HG03066 (cell line): ENCODE measurements around the gene ZNF333.
"Not testable (repeated sequence)": the region's sequence is repeated elsewhere in the genome, so short reads cannot be mapped to it uniquely, and the experiment has no call there.

Experiments
- ATAC-seq: cut with Tn5 transposase; IDR thresholded peaks from one replicate; pipeline ENCODE4 v1.9.1; 2021; ENCODE audit warnings: low read depth; ENCODE audit not compliant: unreplicated experiment

Gene ZNF333

GRCh38 chr19:14695471-14695870 lies 5.6 kb downstream of the ZNF333 start:
- ATAC-seq = no peak

GRCh38 chr19:14699641-14700040 lies 9.8 kb downstream of the ZNF333 start:
- no peak for ATAC-seq

GRCh38 chr19:14700711-14701375 lies 11.0 kb downstream of the ZNF333 start:
- no peak for ATAC-seq

- no peak for ATAC-seq
Measured at GRCh38 chr19:14703833-14704232, 14.0 kb downstream of the ZNF333 start.

GRCh38 chr19:14704450-14704849 lies 14.6 kb downstream of the ZNF333 start:
- no peak for ATAC-seq

GRCh38 chr19:14715841-14716240 lies 26.0 kb downstream of the ZNF333 start:
- no peak for ATAC-seq

- ATAC-seq = no peak
Measured at GRCh38 chr19:14718522-14719116, 28.8 kb downstream of the ZNF333 start.

GRCh38 chr19:14719162-14719561 lies 29.3 kb downstream of the ZNF333 start:
- no peak for ATAC-seq

GRCh38 chr19:14722127-14722526 lies 32.3 kb downstream of the ZNF333 start:
- no peak for ATAC-seq

GRCh38 chr19:14728595-14728994 lies 38.7 kb downstream of the ZNF333 start:
- no peak for ATAC-seq

- no peak for ATAC-seq
Measured at GRCh38 chr19:14731200-14731599, 41.4 kb downstream of the ZNF333 start.

- no peak for ATAC-seq
Measured at GRCh38 chr19:14732510-14732909, 42.7 kb downstream of the ZNF333 start.

GRCh38 chr19:14733574-14733973 lies 43.7 kb downstream of the ZNF333 start:
- ATAC-seq = no peak

GRCh38 chr19:14735915-14736314 lies 46.1 kb downstream of the ZNF333 start:
- no peak for ATAC-seq

- ATAC-seq = no peak
Measured at GRCh38 chr19:14746886-14747285, 57.0 kb downstream of the ZNF333 start.

GRCh38 chr19:14748601-14749000 lies 58.8 kb downstream of the ZNF333 start:
- no peak for ATAC-seq

GRCh38 chr19:14758816-14759215 lies 69.0 kb downstream of the ZNF333 start:
- no peak for ATAC-seq

GRCh38 chr19:14761607-14762006 lies 71.8 kb downstream of the ZNF333 start:
- no peak for ATAC-seq

- ATAC-seq = no peak
Measured at GRCh38 chr19:14762111-14762510, 72.3 kb downstream of the ZNF333 start.

GRCh38 chr19:14763497-14764145 lies 73.8 kb downstream of the ZNF333 start:
- no peak for ATAC-seq

GRCh38 chr19:14764401-14764800 lies 74.6 kb downstream of the ZNF333 start:
- ATAC-seq = no peak

GRCh38 chr19:14765403-14765802 lies 75.6 kb downstream of the ZNF333 start:
- not testable (repeated sequence) for ATAC-seq
